ENCODE measurements around the gene PTEN.

DNA sequence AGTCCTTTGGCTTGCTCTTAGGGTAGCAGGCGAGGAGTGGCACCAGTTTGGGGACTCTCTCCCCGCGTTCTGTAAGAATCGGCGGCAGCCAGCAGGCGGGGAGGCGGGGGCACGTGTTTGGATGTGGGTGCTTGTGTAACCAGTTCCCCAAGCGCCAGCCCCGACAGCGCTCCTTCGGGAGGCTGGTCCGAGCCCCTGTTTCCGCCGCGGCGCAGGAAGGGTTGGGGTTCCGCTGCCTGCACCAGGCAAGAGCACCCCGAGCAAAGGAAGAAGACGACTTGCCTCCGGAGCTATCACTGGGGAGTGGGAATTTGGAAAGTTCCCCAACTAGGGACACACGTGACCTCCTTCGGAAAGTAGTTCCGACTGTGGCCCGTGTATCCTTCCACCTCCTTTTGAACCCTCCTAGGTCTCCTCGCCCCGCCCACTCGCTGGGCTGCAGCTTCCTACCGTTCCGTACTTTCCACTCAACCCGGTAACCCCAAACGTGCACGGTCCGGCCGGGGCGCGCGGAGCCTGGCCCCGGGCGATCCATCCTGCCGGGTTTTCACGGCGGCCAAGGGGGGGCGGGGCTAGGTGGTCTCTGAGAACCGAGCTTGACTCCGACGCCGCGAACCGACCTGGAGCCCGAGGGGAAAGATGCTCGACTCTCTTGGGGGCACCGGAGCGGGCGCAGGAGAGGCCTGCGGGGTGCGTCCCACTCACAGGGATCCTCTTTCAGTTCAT lies 1.3 kb upstream of the PTEN start:
- TF ChIP-seq POLR2AphosphoS5 (IDR thresholded peaks at IDR 0.05; ENCODE audit: low read depth, low read length) (peak; percentile 31; the same call in 1 of the 2 replicates), SIN3A (IDR thresholded peaks at IDR 0.05; ENCODE audit: borderline replicate concordance, insufficient read depth, low read length) (no peak), TAF1 (IDR thresholded peaks at IDR 0.05; ENCODE audit: borderline replicate concordance, insufficient read depth, low read length) (peak; percentile 70)
- TF ChIP-seq, protein P1, sequence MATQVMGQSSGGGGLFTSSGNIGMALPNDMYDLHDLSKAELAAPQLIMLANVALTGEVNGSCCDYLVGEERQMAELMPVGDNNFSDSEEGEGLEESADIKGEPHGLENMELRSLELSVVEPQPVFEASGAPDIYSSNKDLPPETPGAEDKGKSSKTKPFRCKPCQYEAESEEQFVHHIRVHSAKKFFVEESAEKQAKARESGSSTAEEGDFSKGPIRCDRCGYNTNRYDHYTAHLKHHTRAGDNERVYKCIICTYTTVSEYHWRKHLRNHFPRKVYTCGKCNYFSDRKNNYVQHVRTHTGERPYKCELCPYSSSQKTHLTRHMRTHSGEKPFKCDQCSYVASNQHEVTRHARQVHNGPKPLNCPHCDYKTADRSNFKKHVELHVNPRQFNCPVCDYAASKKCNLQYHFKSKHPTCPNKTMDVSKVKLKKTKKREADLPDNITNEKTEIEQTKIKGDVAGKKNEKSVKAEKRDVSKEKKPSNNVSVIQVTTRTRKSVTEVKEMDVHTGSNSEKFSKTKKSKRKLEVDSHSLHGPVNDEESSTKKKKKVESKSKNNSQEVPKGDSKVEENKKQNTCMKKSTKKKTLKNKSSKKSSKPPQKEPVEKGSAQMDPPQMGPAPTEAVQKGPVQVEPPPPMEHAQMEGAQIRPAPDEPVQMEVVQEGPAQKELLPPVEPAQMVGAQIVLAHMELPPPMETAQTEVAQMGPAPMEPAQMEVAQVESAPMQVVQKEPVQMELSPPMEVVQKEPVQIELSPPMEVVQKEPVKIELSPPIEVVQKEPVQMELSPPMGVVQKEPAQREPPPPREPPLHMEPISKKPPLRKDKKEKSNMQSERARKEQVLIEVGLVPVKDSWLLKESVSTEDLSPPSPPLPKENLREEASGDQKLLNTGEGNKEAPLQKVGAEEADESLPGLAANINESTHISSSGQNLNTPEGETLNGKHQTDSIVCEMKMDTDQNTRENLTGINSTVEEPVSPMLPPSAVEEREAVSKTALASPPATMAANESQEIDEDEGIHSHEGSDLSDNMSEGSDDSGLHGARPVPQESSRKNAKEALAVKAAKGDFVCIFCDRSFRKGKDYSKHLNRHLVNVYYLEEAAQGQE (IDR thresholded peaks at IDR 0.05; ENCODE audit: insufficient read depth in 1 of 2, low read depth in 2 of 2, low read length in 2 of 2): no peak; a peak in 1 of 4 replicates
